Inferior parietal cortex (tissue), 1 donor: ENCODE measurements around the gene EHMT2.
A peak's percentile ranks its signal among the peaks of the same experiment; 100 is the strongest.
"Not testable (repeated sequence)": the region's sequence is repeated elsewhere in the genome, so short reads cannot be mapped to it uniquely, and the experiment has no call there.

ENCODE experiments used
- DNase-seq: peaks from one replicate; pipeline ENCODE4 v3.0.0-alpha.2; 2016; ENCODE audit errors: extremely low spot score

Gene EHMT2

GRCh38 chr6:31870385-31870921 is 27.0 kb downstream of the EHMT2 start:
- DNase-seq: no peak

GRCh38 chr6:31869343-31869742 is 28.2 kb downstream of the EHMT2 start:
- DNase-seq: no peak

- not testable (repeated sequence) for DNase-seq
Observed at GRCh38 chr6:31868658-31868971, 28.9 kb downstream of the EHMT2 start.

- no peak for DNase-seq
Observed at GRCh38 chr6:31865205-31866118, 32.0 kb downstream of the EHMT2 start.

- no peak for DNase-seq
Observed at GRCh38 chr6:31864818-31865204, 32.7 kb downstream of the EHMT2 start.

- not testable (repeated sequence) for DNase-seq
Observed at GRCh38 chr6:31864123-31864562, 33.4 kb downstream of the EHMT2 start.

GRCh38 chr6:31862344-31863235 is 34.9 kb downstream of the EHMT2 start, which contains the start of gene NEU1:
NEU1 (minus strand) TSS chr6:31862821; CDS start chr6:31862776, 45 bp downstream.
- DNase-seq: peak; percentile 100

- no peak for DNase-seq
Observed at GRCh38 chr6:31861919-31862343, 35.6 kb downstream of the EHMT2 start.

GRCh38 chr6:31861150-31861549 is 36.3 kb downstream of the EHMT2 start:
- DNase-seq: no peak

GRCh38 chr6:31860349-31860748 is 37.1 kb downstream of the EHMT2 start:
- no peak for DNase-seq

GRCh38 chr6:31859923-31860322 is 37.6 kb downstream of the EHMT2 start:
- DNase-seq: no peak

GRCh38 chr6:31858707-31859106 is 38.8 kb downstream of the EHMT2 start:
- no peak for DNase-seq

- DNase-seq: not testable (repeated sequence)
Observed at GRCh38 chr6:31857774-31858173, 39.7 kb downstream of the EHMT2 start.

GRCh38 chr6:31851980-31852718 is 45.3 kb downstream of the EHMT2 start:
- not testable (repeated sequence) for DNase-seq

GRCh38 chr6:31851485-31851832 is 46.0 kb downstream of the EHMT2 start:
- DNase-seq: no peak

GRCh38 chr6:31850765-31851484 is 46.6 kb downstream of the EHMT2 start:
- DNase-seq: no peak

- no peak for DNase-seq
Observed at GRCh38 chr6:31847276-31847978, 50.1 kb downstream of the EHMT2 start.

GRCh38 chr6:31844507-31844906 is 53.0 kb downstream of the EHMT2 start:
- no peak for DNase-seq

- no peak for DNase-seq
Observed at GRCh38 chr6:31842053-31842452, 55.4 kb downstream of the EHMT2 start.

- DNase-seq: not testable (repeated sequence)
Observed at GRCh38 chr6:31839779-31840126, 57.7 kb downstream of the EHMT2 start.
